KOPT-K1 (cell line): ENCODE data around the gene NACC1.

Experiments used
- H3K27ac ChIP-seq: fragments of 200-600 bp; sonication (generic); 2 replicates; pipeline ENCODE4 v1.5.1; 2016; ENCODE audit warnings: antibody characterized with exemption, mild to moderate bottlenecking, low read depth, low read length; ENCODE audit not compliant: poor library complexity, severe bottlenecking
- H3K36me3 ChIP-seq: fragments of 200-600 bp; sonication (generic); 2 replicates; pipeline ENCODE4 v1.5.1; 2017; ENCODE audit warnings: antibody characterized with exemption, mild to moderate bottlenecking, low read length, moderate library complexity; ENCODE audit not compliant: insufficient read depth
- H3K9me3 ChIP-seq: fragments of 200-600 bp; sonication (generic); 2 replicates; pipeline ENCODE4 v1.5.1; 2017; ENCODE audit warnings: antibody characterized with exemption, low read length, mild to moderate bottlenecking; ENCODE audit not compliant: insufficient read depth, poor library complexity, severe bottlenecking

NACC1 gene

GRCh38 chr19:13082192-13083007, 35.7 kb upstream of the NACC1 start:
- no peak overlapping the region for H3K27ac ChIP-seq
- H3K9me3 ChIP-seq, result no peaks in the 10 kb centered on the region
- no peaks in the 10 kb centered on the region for H3K36me3 ChIP-seq

GRCh38 chr19:13083008-13083404, 35.1 kb upstream of the NACC1 start:
- Histone ChIP-seq H3K36me3 (no peaks in the 10 kb centered on the region), H3K27ac (no peak overlapping the region)

DNA sequence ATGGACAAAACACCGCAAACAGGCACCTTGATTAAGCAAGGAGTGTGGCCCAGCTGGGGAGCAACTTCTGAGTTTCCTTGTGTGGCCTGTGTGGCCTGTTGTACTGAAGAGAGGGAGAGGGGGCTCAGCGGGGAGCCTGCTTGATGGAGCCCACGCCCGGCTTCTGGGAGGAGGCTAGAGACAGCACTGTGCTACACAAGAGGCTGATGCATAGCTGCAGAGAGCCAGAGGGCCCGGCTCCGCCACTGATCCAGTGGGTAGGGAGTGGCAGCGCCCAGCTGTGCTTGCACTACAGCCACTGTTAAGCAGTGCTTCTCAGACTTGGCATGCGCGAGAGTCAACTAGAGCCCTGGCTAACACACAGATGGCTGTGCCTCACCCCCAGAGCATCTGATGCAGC, 34.4 kb upstream of the NACC1 start:
- Histone ChIP-seq H3K27ac (no peak overlapping the region), H3K9me3 (no peaks in the 10 kb centered on the region), H3K36me3 (no peaks in the 10 kb centered on the region)

More at GRCh38 chr19:13083008-13083404, 35.1 kb upstream of the NACC1 start:
- H3K9me3 ChIP-seq, result no peaks in the 10 kb centered on the region

- no peaks in the 10 kb centered on the region for H3K9me3 ChIP-seq
- no peak overlapping the region for H3K27ac ChIP-seq
- no peaks in the 10 kb centered on the region for H3K36me3 ChIP-seq
These were observed 32.4 kb upstream of the NACC1 start for GRCh38 chr19:13085666-13086065.

DNA sequence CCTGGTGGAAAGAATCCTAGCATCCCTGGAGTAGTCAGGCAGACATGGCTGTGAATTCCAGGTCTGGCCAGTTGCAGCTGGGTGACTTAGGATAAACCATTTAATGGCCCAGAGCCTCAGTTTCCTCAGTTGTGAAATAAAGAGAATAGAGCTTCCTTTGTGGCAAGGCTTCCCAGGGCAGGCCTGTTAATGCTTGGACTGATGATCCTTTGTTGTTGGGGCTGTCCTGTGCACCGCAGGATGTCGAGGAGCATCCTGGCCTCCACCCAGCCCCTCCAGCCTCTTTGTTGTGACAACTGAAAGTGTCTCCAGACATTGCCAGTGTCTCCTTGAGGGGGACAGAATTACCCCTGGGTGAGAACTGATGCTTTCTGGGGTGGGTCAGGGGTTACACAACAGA, 31.7 kb upstream of the NACC1 start:
- Histone ChIP-seq H3K9me3 (no peaks in the 10 kb centered on the region), H3K36me3 (no peaks in the 10 kb centered on the region), H3K27ac (no peak overlapping the region)

GRCh38 chr19:13087295-13087694, 30.8 kb upstream of the NACC1 start:
- Histone ChIP-seq H3K27ac (no peak overlapping the region), H3K9me3 (no peaks in the 10 kb centered on the region), H3K36me3 (no peaks in the 10 kb centered on the region)

- H3K27ac ChIP-seq, result no peak overlapping the region
- no peaks in the 10 kb centered on the region for H3K36me3 ChIP-seq
- no peaks in the 10 kb centered on the region for H3K9me3 ChIP-seq
These were observed 30.1 kb upstream of the NACC1 start for GRCh38 chr19:13087795-13088537.

DNA sequence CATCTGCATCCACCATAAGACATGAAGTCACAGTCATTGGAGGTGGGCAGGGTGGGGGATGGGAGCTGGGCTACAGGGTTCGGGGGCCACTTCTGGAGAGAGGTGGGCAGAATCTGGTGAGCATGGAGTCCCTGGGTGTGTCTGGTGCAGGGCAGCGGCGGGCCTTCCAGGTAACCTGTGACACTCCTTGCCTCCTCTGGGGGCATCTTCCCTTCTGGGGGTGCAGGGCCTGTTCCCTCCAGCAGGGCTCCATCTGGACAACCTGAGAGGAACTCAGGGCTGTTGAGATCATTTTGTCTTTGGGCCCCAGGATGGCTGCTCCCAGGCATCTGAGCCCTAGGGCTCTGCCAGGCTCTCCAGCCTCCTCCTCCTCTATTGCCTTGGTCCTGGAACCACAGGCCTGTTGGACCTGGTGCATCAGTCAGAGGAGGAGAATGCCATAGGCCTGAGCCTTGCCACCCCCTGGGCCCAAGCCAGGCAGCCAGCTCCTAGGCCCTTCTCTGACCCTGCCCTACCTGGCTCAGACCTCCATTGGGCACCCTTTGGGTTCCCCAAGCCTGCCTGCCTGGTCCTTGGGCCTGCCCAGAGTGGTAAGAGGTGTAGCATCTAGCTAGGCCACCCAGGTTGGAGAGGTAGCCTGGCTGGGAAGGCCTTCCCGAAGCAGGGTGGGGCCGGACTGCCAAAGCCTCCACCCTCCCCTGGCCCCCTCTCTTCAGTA, 28.8 kb upstream of the NACC1 start:
- H3K9me3 ChIP-seq, result no peaks in the 10 kb centered on the region
- no peaks in the 10 kb centered on the region for H3K36me3 ChIP-seq
- no peak overlapping the region for H3K27ac ChIP-seq

- no peaks in the 10 kb centered on the region for H3K36me3 ChIP-seq
- no peak overlapping the region for H3K27ac ChIP-seq
- H3K9me3 ChIP-seq, result no peaks in the 10 kb centered on the region
These were observed 28.1 kb upstream of the NACC1 start for GRCh38 chr19:13089857-13090507.

DNA sequence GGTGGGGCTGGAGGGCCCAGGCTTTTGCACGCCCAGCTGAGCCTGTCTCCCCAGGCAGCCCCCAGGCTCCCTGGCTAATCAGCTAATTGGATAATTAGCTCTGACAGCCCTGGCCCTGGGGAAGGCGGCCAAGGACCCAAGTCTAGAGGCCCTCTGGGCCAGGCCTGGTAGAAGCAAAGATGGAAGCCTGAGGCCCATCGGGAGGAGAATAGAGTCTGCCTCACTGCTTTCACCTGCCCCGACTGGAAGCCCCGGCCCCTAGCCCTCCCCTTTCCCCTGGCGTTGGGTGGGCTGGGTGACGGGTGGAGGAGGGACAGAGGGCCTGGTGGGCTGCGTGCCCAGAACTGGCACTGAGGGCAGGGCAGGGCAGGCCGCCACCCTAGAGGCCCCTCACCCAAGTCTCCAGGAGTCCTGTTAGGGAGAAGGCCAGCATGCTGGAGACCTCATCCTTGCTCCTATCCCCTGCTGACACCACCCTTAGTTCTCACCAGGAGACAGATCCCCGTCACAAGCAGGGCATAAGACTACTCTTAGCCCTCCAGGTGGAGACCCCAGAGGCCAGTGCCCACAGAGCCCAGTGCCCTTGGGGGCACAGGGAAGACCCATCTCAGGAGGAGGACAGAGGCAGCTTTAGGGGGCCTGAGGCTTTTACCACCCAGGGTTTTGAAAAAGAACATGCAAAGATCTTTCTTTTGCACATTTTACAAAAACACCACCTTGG, 27.4 kb upstream of the NACC1 start:
- Histone ChIP-seq H3K9me3 (no peaks in the 10 kb centered on the region), H3K27ac (no peak overlapping the region), H3K36me3 (no peaks in the 10 kb centered on the region)

GRCh38 chr19:13091400-13092157, 26.5 kb upstream of the NACC1 start:
- Histone ChIP-seq H3K36me3 (no peaks in the 10 kb centered on the region), H3K27ac (no peak overlapping the region), H3K9me3 (no peaks in the 10 kb centered on the region)

DNA sequence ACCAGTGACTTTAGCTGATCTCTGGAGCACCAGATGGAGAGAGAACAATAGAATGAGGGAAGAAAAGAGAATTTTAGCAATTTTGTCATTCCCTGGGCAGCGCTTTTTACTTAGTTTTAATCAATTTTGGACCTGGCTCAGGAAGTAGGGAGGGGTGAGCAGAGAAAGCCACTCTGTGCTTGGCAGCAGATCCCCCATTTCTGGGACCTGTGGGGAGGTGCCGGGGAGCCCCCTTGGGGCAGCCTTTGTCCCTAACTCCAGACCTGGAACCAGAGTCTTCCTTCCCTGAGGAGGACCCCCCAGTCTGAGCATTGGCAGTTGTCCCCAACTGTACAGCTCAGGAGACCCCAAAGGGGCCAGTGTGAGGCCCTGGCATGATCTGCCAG, 25.9 kb upstream of the NACC1 start:
- Histone ChIP-seq H3K9me3 (no peaks in the 10 kb centered on the region), H3K27ac (no peak overlapping the region), H3K36me3 (no peaks in the 10 kb centered on the region)

DNA sequence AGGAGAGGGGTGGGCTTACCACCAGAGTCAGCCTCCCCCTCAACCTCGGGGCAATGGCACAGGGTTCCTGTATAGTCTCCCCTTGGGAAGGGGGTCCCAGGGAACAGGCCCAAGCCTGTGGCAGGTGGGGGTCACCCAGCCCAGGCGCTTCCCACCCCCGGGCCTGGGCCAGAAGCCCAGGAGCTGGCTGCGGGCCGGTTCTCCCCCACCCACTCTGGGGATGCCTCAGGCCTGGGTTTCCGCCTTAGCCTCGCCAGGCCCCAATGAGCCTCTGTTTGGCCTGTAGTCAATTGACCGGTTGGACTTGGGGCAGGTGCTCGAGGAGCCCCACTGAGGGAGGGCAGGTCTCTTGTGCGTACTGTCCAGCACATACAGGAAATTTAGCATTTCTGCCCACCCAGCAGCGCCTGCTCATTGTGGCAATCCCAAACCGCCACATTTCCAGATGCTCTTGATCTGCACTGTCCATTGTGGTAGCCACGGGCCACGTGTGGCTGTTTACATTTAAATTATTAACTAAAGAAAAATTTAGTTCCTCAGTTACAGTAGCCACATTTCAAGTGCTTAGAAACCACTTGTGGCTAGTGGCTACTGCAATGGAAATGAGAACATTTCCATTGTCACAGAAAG, 25.3 kb upstream of the NACC1 start:
- Histone ChIP-seq H3K36me3 (no peaks in the 10 kb centered on the region), H3K27ac (no peak overlapping the region)

More for the DNA sequence above, 25.3 kb upstream of the NACC1 start:
- no peaks in the 10 kb centered on the region for H3K9me3 ChIP-seq
